GM12872 (cell line): Measurements from ENCODE around the gene CNNM1.

Source experiments
- TF ChIP-seq, protein P1 (sequence below): IDR thresholded peaks from 3 replicates; pipeline ENCODE4 v1.5.1; 2011; ENCODE audit warnings: low read depth, mild to moderate bottlenecking, low read length, moderate library complexity; ENCODE audit not compliant: insufficient read depth

The CNNM1 gene

DNA sequence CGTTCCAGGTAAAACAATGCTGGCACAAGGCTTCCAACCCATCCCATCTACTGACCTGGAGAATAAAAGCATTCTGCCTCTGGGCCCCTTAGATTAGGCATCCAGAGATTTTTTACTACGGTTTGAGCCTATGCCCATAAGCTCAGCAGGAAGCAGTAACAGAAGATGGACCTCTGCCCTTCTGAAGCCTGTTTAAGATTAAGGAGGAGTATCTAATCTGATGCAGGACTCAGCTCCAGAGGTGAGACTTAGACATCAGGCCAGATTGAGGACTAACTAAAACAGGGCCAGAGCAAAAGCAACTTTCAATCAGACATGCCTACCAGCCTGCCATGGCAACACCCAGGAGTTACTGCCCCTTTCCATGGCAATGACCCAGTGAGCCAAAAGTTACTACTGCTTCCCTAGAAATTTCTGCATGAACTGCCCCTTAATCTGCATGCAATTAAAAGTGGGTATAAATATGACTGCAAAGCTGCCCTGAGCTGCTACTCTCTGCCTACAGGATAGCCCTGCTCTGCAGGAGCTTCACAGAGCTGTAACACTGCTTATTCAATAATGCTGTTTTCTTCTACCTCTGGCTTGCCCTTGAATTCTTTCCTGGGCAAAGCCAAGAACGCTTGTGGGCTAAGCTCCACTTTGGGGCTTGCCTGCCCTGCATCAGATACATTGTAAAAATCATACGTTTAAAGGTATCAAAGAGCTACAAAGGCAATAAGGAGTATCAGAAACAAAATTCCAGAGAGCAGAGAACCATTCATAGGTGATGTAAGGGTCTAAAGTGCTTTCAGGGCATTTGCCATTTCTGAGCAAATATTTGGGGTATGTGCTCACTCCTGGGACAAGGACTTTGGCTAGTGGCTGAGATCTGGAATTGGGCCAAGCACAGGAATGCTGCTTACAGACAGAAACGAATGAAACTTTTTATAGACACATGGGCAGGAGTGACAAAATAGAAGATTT is 25.0 kb upstream of the CNNM1 start:
- TF ChIP-seq, protein P1, sequence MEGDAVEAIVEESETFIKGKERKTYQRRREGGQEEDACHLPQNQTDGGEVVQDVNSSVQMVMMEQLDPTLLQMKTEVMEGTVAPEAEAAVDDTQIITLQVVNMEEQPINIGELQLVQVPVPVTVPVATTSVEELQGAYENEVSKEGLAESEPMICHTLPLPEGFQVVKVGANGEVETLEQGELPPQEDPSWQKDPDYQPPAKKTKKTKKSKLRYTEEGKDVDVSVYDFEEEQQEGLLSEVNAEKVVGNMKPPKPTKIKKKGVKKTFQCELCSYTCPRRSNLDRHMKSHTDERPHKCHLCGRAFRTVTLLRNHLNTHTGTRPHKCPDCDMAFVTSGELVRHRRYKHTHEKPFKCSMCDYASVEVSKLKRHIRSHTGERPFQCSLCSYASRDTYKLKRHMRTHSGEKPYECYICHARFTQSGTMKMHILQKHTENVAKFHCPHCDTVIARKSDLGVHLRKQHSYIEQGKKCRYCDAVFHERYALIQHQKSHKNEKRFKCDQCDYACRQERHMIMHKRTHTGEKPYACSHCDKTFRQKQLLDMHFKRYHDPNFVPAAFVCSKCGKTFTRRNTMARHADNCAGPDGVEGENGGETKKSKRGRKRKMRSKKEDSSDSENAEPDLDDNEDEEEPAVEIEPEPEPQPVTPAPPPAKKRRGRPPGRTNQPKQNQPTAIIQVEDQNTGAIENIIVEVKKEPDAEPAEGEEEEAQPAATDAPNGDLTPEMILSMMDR, result no peak

DNA sequence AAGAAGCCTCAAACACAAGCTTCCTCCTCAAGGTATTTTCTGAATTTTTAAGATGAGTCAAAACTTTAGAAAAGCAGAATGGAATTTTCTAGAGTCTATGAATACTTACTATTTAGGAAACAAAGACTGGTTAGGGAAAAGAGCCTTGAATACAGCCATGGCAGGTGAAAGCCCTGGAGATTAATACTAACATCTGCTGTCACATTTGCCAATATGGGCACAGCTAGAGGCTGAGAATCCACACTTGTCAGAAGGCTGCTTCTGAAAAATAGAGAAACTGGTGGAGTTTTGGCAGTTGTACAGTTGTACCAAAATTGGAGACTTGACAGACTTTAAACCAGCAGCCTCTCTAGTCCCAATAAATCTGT is 24.3 kb upstream of the CNNM1 start:
- TF ChIP-seq, protein P1, result no peak

DNA sequence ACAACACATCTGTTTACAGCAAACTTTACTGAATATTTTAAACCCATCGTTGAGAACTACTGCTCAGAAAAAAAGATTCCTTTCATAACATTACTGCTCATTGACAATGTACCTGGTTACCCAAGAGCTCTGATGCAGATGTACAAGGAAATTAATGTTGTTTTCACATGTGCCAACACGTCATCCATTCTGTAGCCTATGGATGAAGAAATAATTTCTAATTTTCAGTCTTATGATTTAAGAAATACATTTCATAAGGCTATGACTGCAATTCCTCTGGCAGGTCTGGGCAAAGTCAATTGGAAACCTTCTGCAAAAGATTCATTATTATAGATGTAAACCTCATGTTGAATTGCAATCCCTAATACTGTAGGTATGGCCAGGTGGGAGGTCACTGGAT is 16.7 kb upstream of the CNNM1 start:
- TF ChIP-seq, protein P1, result no peak

DNA sequence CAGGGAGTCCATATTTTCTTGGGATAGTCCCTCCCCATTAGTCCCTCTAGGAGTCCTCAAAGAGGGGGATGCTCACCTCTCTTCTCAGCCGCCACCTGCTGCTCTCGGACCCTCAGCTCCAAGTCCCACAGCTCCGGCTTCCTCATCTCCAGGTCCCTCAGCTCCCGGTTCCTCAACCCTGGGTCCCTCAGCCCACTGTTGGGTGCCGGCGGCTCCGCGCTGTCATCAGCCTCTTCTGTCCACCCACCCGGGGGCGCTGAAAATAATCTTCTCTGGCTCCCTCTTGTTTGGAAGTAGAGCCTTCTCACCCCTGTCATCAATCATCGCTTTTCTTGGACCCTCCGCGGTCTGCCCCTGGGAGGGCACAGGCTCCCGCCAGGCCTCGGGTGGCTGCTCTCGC is 13.3 kb upstream of the CNNM1 start:
- TF ChIP-seq, protein P1, result no peak

DNA sequence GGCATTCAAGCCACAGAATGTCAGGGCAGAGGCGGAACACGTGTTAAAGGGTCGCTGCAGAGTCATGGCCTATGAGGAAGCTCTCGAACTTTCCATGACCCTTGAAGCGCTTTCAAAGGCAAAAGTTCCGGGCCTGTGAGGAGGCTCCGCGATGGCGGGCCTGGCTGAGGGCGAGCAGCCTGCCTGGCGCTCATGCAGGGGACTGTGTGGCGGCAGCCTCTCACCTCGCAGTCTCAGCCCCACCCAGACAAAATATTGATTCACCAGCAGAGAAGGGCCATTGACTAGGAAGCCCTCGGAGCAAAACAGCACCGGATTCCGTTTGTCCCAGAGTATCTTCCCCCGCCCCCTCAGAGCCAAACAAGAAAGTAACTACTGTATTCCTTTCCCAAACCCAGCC is 12.8 kb upstream of the CNNM1 start:
- TF ChIP-seq, protein P1, result no peak

DNA sequence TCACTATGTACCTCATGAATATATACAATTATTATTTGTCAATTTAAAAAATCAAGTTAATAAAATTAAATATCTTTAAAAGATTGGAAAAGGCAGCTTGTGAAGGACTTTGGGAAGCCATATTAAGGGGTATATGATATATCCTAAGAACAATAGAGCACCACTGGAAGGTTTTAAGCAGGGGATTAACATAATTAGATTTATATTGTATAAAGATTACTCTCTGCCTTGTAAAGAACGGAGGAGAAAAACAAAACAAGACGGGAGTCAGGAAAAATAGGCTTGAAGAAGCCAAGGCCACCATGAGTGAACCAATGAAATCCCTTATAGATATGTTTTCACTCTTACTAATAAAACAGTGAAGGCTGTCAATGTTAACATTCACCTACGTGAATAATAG is 11.1 kb upstream of the CNNM1 start:
- TF ChIP-seq, protein P1, result no peak

DNA sequence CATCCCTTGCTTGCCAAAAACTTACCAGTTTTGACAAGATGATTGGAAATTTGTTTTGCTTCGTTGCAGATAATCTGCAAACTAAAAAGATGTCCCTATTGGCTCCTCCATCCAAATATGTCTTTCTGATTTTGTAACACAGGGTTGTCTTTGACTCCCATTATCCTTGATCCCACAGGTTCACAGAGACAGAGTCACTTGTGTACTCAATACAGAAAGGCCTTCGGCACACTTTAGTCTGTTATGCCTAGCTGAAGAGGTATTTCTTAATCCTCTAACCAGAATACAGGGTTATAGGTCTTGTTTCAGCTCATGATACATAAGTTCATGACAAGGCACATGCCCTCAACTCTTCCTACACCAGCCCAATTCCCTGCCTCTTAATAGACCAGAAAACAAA is 10.7 kb upstream of the CNNM1 start:
- TF ChIP-seq, protein P1, result no peak
